IPS DF 6.9 (cell line): ENCODE data around the gene ADAT2.
"Not testable (repeated sequence)": the region's sequence is repeated elsewhere in the genome, so short reads cannot be mapped to it uniquely, and the experiment has no call there.

ENCODE experiments used
- DNase-seq: peaks from one replicate; pipeline ENCODE4 v3.0.0-alpha.2; 2013; ENCODE audit warnings: low read depth, low spot score
- H3K27ac ChIP-seq: one replicate; pipeline ENCODE4 v1.5.1; 2013; ENCODE audit warnings: low read length, control low read depth
- H3K27me3 ChIP-seq: 2 replicates; pipeline ENCODE4 v1.6.1; 2013; ENCODE audit warnings: mild to moderate bottlenecking, low read length; ENCODE audit not compliant: control insufficient read depth, insufficient read depth
- H3K36me3 ChIP-seq: 2 replicates; pipeline ENCODE4 v1.6.1; 2013; ENCODE audit warnings: low read length; ENCODE audit not compliant: control insufficient read depth, insufficient read depth
- H3K4me1 ChIP-seq: 2 replicates; pipeline ENCODE4 v1.6.1; 2013; ENCODE audit warnings: low read length; ENCODE audit not compliant: control insufficient read depth, insufficient read depth
- H3K4me3 ChIP-seq: 2 replicates; pipeline ENCODE4 v1.5.1; 2013; ENCODE audit warnings: mild to moderate bottlenecking, low read length
- H3K9me3 ChIP-seq: 2 replicates; pipeline ENCODE4 v1.6.1; 2013; ENCODE audit warnings: low read length, inconsistent platforms; ENCODE audit not compliant: control insufficient read depth, insufficient read depth
- WGBS: extraction: QIAGEN DNeasy Blood & Tissue Kit; methylation state at CpG from one replicate; pipeline ENCODE4 v1.1.7; 2013; ENCODE audit warnings: mixed read lengths, missing lambda C conversion rate; ENCODE audit not compliant: insufficient read length, insufficient coverage; 5-methylcytosine and 5-hydroxymethylcytosine counted together

Gene ADAT2

GRCh38 chr6:143471822-143472221 lies 21.3 kb upstream of the ADAT2 start:
- H3K9me3 ChIP-seq, result no peaks in the 10 kb centered on the region
- H3K4me3 ChIP-seq, result no peak overlapping the region
- no CpG with 5 or more reads among the region's 1 CpG for WGBS
- no peak for DNase-seq
- no peaks in the 10 kb centered on the region for H3K27me3 ChIP-seq
- H3K27ac ChIP-seq, result no peak overlapping the region
- H3K36me3 ChIP-seq, result no peaks in the 10 kb centered on the region
- no peaks in the 10 kb centered on the region for H3K4me1 ChIP-seq

- H3K4me3 ChIP-seq, H3K9me3 ChIP-seq, H3K4me1 ChIP-seq, H3K27ac ChIP-seq, H3K36me3 ChIP-seq, H3K27me3 ChIP-seq, DNase-seq: not testable (repeated sequence)
- WGBS, result no CpG with 5 or more reads among the region's 2 CpGs
These were observed 18.3 kb upstream of the ADAT2 start for GRCh38 chr6:143468823-143469222.

DNA sequence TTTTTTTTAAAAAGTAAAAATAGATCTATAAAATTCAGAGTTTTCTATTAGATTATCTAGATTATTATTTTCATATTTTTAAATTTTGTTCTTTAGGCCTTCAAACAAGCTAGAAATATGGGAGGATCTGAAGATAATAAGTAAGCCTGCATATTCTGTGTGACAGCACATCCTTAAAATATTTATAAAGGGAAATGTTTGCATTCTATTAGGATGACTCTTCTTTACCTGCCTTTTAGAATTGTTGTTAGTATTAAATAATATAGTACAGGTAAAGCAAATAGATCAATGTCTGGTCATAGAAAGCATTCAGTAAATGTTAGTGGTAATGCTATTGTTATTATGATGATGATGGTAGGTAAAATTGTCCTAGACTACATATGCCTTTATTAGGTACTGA lies 17.5 kb upstream of the ADAT2 start:
- no peaks in the 10 kb centered on the region for H3K4me1 ChIP-seq
- H3K4me3 ChIP-seq, result no peak overlapping the region
- H3K27me3 ChIP-seq, result no peaks in the 10 kb centered on the region
- no peaks in the 10 kb centered on the region for H3K9me3 ChIP-seq
- no peaks in the 10 kb centered on the region for H3K36me3 ChIP-seq
- no peak for DNase-seq
- no peak overlapping the region for H3K27ac ChIP-seq

DNA sequence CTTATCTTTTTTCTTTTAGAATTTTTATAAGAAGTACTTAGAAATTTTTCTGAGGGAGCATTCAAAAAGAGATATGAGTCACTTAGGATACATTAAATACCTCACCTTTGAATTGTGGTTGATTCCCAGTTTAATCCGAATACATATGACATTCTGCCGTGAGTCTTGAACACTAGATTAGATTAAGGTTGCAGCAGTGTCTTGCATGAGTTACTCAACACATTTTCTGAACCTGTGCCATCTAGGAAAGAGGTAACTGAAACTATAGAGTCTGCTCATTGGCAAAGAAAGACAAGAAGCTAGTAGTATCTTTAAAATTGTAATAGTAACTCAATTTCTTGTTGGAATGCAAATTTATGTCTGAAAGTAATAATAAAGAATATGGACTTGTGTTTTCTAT lies 15.1 kb upstream of the ADAT2 start:
- no CpG with 5 or more reads among the region's 2 CpGs for WGBS
- Histone ChIP-seq H3K4me3 (no peak overlapping the region), H3K9me3 (no peaks in the 10 kb centered on the region), H3K36me3 (no peaks in the 10 kb centered on the region), H3K27ac (no peak overlapping the region), H3K27me3 (no peaks in the 10 kb centered on the region), H3K4me1 (no peaks in the 10 kb centered on the region)
- DNase-seq, result no peak

DNA sequence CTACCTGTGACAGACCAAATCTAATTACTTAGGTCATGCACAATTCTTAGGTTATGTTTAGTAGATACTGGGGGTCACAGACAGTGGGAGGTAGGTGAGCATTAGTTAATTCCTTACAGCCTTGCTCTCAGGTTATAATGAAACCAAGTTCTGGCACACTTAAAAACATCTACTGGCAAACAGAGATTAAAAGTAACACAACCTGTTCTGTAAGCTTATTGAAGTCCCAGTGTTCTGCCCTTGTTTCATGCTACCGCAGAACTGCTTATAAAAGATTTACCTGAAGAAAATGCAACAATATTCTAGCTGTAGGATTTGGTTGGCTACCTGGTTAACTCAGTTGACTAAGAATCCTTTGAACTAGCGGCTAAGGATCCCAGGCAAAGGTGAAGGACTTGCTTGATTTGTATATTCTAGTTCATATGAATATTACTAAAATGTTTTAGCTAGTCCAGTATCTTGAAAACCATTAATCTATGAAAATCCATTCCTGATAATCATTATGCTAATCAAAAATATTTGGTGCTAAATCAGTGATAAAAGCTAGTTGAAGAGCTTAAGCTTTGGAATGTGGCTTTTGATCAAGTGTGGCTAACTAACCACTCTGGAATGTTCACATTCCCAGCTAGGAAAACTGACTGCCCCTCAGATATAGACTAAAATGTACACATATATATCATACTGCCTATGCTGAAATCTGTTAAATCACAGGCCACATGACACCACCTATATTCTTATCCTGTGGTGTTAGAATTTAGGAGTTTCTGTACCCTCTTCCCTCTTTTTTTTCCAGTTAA lies 7.3 kb upstream of the ADAT2 start:
- H3K27me3 ChIP-seq, result no peaks in the 10 kb centered on the region
- no peak for DNase-seq
- H3K9me3 ChIP-seq, result no peaks in the 10 kb centered on the region
- no peaks in the 10 kb centered on the region for H3K4me1 ChIP-seq
- H3K27ac ChIP-seq, result no peak overlapping the region
- H3K4me3 ChIP-seq, result no peak overlapping the region
- no CpG with 5 or more reads among the region's 2 CpGs for WGBS
- H3K36me3 ChIP-seq, result no peaks in the 10 kb centered on the region

GRCh38 chr6:143451531-143451930 lies 1.0 kb upstream of the ADAT2 start:
- no peak overlapping the region for H3K27ac ChIP-seq
- no peaks in the 10 kb centered on the region for H3K4me1 ChIP-seq
- DNase-seq, result no peak
- no peaks in the 10 kb centered on the region for H3K27me3 ChIP-seq
- no peak overlapping the region for H3K4me3 ChIP-seq
- no CpG with 5 or more reads among the region's 4 CpGs for whole genome bisulfite sequencing
- no peaks in the 10 kb centered on the region for H3K36me3 ChIP-seq
- H3K9me3 ChIP-seq, result no peaks in the 10 kb centered on the region

DNA sequence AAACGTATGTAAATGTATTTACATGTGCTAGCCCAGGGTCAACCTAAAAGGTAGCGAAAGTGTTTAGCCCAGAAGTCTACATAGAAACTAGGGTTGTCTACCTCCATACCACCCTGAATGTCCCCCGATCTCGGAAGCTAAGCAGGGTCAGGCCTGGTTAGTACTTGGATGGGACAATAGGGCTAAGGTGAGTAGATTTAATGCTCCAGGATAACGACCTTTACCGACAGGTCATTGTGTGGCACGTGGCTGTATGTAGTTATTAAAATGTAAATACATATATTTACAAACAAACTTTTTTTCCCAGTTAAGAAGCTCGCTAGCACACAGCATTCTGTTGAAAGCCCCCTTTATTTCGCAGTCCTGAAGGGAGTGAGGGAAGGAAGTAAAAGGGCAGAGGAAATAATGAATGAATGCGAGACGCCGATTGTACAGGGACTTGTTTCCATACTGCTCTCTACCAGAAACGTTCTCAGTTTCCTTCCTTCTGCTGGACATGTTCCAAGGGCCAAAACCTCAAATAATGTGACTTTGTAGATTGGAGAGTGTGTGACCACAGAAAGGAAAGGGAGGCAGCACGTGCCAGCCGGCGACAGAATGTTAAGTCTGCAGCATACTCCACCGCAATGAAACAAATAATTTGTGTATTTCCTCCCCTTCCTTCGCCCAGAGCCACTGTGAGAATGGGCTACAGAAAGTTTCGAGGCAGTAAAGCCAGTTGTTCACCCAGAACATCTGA lies 612 bp downstream of the ADAT2 start:
- Histone ChIP-seq H3K27me3 (0 out of 2 replicates have a peak, but pooled peaks cover 1% of the 10 kb centered on the region), H3K36me3 (no peaks in the 10 kb centered on the region), H3K4me3 (peak overlapping the region; percentile 53; the same call in 1 of the 2 replicates), H3K9me3 (no peaks in the 10 kb centered on the region), H3K4me1 (no peaks in the 10 kb centered on the region), H3K27ac (no peak overlapping the region)
- no CpG with 5 or more reads among the region's 19 CpGs for WGBS
- no peak for DNase-seq

DNA sequence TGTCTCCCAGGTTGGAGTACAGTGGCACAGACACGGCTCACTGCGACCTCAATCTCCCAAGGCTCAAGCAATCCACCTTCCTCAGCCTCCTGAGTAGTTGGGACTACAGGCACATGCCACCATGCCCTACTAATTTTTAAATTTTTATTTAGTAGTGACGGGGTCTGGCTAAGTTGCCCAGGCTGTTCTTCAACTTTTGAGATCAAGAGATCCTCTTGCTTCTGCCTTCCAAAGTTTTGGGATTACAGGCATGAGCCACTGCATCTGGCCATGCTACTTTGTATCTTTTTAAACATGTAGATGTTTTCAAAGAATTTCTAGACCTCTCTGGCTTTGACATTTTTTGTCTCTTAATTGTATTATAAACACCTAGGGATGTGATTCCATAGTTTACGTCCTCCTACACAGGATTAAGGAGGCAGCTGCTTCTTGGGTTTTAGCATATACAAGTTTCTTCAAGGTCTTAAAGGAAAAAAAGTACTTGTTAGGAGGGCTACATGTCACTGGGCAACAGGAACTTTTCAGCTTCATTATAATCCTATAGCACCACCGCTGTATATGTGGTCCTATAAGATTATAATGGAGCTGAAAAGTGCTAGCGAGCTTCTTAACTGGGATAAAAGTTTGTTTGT lies 1.3 kb downstream of the ADAT2 start:
- Histone ChIP-seq H3K9me3 (no peaks in the 10 kb centered on the region), H3K4me3 (peak overlapping the region; percentile 53; the same call in 1 of the 2 replicates), H3K36me3 (no peaks in the 10 kb centered on the region), H3K27ac (no peak overlapping the region), H3K27me3 (0 out of 2 replicates have a peak, but pooled peaks cover 1% of the 10 kb centered on the region), H3K4me1 (no peaks in the 10 kb centered on the region)
- no peak for DNase-seq
- WGBS, result no CpG with 5 or more reads among the region's 6 CpGs

DNA sequence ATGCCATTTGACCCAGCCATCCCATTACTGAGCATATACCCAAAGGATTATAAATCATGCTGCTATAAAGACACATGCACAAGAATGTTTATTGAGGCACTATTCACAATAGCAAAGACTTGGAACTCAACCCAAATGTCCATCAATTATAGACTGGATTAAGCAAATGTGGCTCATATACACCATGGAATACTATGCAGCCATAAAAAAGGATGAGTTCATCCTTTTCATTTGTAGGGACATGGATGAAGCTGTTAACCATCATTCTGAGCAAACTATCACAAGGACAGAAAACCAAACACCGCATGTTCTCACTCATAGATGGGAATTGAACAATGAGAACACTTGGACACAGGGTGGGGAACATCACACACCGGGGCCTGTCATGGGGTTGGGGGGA lies 2.6 kb downstream of the ADAT2 start:
- H3K4me3 ChIP-seq, H3K4me1 ChIP-seq, H3K27me3 ChIP-seq, DNase-seq, H3K9me3 ChIP-seq, H3K36me3 ChIP-seq, H3K27ac ChIP-seq: not testable (repeated sequence)
- WGBS, result no CpG with 5 or more reads among the region's 2 CpGs

DNA sequence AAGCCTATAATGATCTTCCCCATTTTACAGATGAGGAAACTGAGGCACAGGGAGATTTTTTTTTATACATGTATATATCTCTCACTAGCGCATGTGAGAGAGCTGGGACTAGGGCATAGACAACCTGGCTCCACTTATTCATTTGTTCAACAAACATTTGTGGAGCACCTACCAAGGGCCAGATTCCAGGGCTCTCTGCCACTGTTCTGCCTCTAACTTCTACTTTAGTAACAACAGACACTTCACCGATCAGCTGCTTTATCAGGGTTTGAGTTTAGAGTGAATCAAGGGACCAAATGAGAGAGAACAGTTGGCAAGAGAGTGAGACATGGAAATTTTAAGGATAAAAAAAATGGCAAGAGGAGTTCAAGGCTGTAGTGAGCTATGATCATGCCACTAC lies 7.4 kb downstream of the ADAT2 start:
- Histone ChIP-seq H3K4me1 (no peaks in the 10 kb centered on the region), H3K27me3 (0 out of 2 replicates have a peak, but pooled peaks cover 1% of the 10 kb centered on the region), H3K36me3 (peaks cover 3% of the 10 kb centered on the region; the same call in 1 of the 2 replicates), H3K4me3 (no peak overlapping the region), H3K27ac (no peak overlapping the region), H3K9me3 (no peaks in the 10 kb centered on the region)
- WGBS, result no CpG with 5 or more reads among the region's 2 CpGs
- no peak for DNase-seq
